CD14-positive monocyte (primary cell): Measurements from ENCODE around the gene ASH1L. TPM values are rescaled to one million over a fixed set of nuclear protein-coding genes. Genes with fewer than 3 reads are reported as not detected.
A peak's percentile ranks its signal among the peaks of the same experiment; 100 is the strongest.
"Not testable (repeated sequence)": the region's sequence is repeated elsewhere in the genome, so short reads cannot be mapped to it uniquely, and the experiment has no call there.

Experiments used
- DNase-seq, 3 donors: peaks; one replicate each; pipeline ENCODE4 v3.0.0-alpha.2; 2011 to 2022
- H2AFZ ChIP-seq: 2 replicates; pipeline ENCODE4 v1.6.0; 2012; ENCODE audit warnings: mild to moderate bottlenecking, low read depth, low read length, inconsistent platforms; ENCODE audit not compliant: insufficient read depth, poor library complexity, severe bottlenecking
- H3K27ac ChIP-seq, 2 donors: 1 replicate in 1 of 2; 2 replicates in 1 of 2; pipeline ENCODE4 v1.5.1; 2012 to 2013; ENCODE audit warnings: low read length in 2 of 2, control low read depth in 1 of 2, inconsistent platforms in 1 of 2, low read depth in 1 of 2, mild to moderate bottlenecking in 1 of 2
- H3K27me3 ChIP-seq, 2 donors: one replicate each; pipeline versions ENCODE4 v1.6.0 to v1.6.1; 2011 to 2013; ENCODE audit warnings: low read length in 2 of 2; ENCODE audit not compliant: control insufficient read depth in 2 of 2, insufficient read depth in 2 of 2
- H3K36me3 ChIP-seq, 2 donors: replicated peaks in 1 of 2; 1 replicate in 1 of 2; 2 replicates in 1 of 2; pipeline versions ENCODE4 v1.5.1 to v1.6.1; 2012 to 2013; ENCODE audit warnings: low read length in 2 of 2, control low read depth in 1 of 2, inconsistent platforms in 1 of 2, mild to moderate bottlenecking in 1 of 2; ENCODE audit not compliant: insufficient read depth in 2 of 2, control insufficient read depth in 1 of 2
- H3K4me1 ChIP-seq, 2 donors: 1 replicate in 1 of 2; 2 replicates in 1 of 2; pipeline versions ENCODE4 v1.5.1 to v1.6.1; 2012 to 2013; ENCODE audit warnings: low read length in 2 of 2, control low read depth in 1 of 2, inconsistent platforms in 1 of 2, mild to moderate bottlenecking in 1 of 2, moderate library complexity in 1 of 2; ENCODE audit not compliant: insufficient read depth in 2 of 2, control insufficient read depth in 1 of 2
- H3K4me2 ChIP-seq: replicated peaks from 2 replicates; pipeline ENCODE3; 2012; ENCODE audit warnings: low read length, moderate library complexity, mild to moderate bottlenecking; ENCODE audit not compliant: poor library complexity, severe bottlenecking; ENCODE audit errors: extremely low read depth
- H3K4me3 ChIP-seq, 3 experiments: fragments of 200-600 bp in 1 of 3; sonication (generic) in 1 of 3; replicated peaks in 1 of 3; 1 replicate in 2 of 3; 2 replicates in 1 of 3; pipeline ENCODE4 v1.5.1; 2011 to 2013; ENCODE audit warnings: low read length in 3 of 3, mild to moderate bottlenecking in 3 of 3, control low read depth in 2 of 3, low read depth in 2 of 3, inconsistent platforms in 1 of 3, moderate library complexity in 1 of 3
- H3K79me2 ChIP-seq: 2 replicates; pipeline ENCODE4 v1.6.0; 2012; ENCODE audit warnings: mild to moderate bottlenecking, control low read depth, inconsistent platforms, low read length, moderate library complexity; ENCODE audit not compliant: insufficient read depth
- H3K9ac ChIP-seq: 2 replicates; pipeline ENCODE4 v1.6.0; 2017; ENCODE audit warnings: low read length, mild to moderate bottlenecking; ENCODE audit not compliant: insufficient read depth, poor library complexity, severe bottlenecking
- H3K9me3 ChIP-seq, 2 donors: replicated peaks in 1 of 2; 1 replicate in 1 of 2; 2 replicates in 1 of 2; pipeline versions ENCODE4 v1.5.1 to v1.6.1; 2012 to 2013; ENCODE audit warnings: low read length in 2 of 2, control low read depth in 1 of 2; ENCODE audit not compliant: control insufficient read depth in 1 of 2, insufficient read depth in 1 of 2
- H4K20me1 ChIP-seq: 2 replicates; pipeline ENCODE4 v1.6.0; 2012; ENCODE audit warnings: mild to moderate bottlenecking, low read length, control low read depth, moderate library complexity; ENCODE audit not compliant: insufficient read depth
- H3K27ac Mint-ChIP-seq, 7 donors: one replicate each; pipeline ENCODE4 v1.8.0; 2020; ENCODE audit warnings: mild to moderate bottlenecking in 7 of 7, mixed read lengths in 7 of 7, moderate library complexity in 6 of 7, inconsistent platforms in 2 of 7
- H3K27me3 Mint-ChIP-seq, 3 donors: one replicate each; pipeline ENCODE4 v1.8.0; 2021 to 2022; ENCODE audit warnings: low read depth in 3 of 3, mild to moderate bottlenecking in 3 of 3, mixed read lengths in 3 of 3, moderate library complexity in 3 of 3, inconsistent platforms in 1 of 3
- H3K36me3 Mint-ChIP-seq, 2 donors: one replicate each; pipeline ENCODE4 v1.8.0; 2020; ENCODE audit warnings: mixed read lengths in 2 of 2, inconsistent platforms in 1 of 2, mild to moderate bottlenecking in 1 of 2
- H3K4me1 Mint-ChIP-seq: one replicate; pipeline ENCODE4 v1.8.0; 2020; ENCODE audit warnings: mild to moderate bottlenecking, mixed read lengths
- H3K4me3 Mint-ChIP-seq, 2 donors: one replicate each; pipeline ENCODE4 v1.8.0; 2020; ENCODE audit warnings: mild to moderate bottlenecking in 2 of 2, mixed read lengths in 2 of 2, moderate library complexity in 1 of 2
- H3K9me3 Mint-ChIP-seq, 7 donors: one replicate each; pipeline ENCODE4 v1.8.0; 2020 to 2022; ENCODE audit warnings: mixed read lengths in 7 of 7, mild to moderate bottlenecking in 6 of 7, moderate library complexity in 6 of 7, inconsistent platforms in 2 of 7
- WGBS: methylation state at CpG from one replicate; pipeline ENCODE4 v1.1.5; 2013; ENCODE audit warnings: missing lambda C conversion rate; ENCODE audit not compliant: insufficient coverage; 5-methylcytosine and 5-hydroxymethylcytosine counted together
- intact Hi-C, 2 donors: fragments of 100-400 bp; cut with micrococcal nuclease; formaldehyde crosslinking; loops; one replicate each; pipeline versions ENCODE4 v1.15.0 to v1.15.1; 2023
- polyA plus RNA-seq, 3 donors: library from polyadenylated mRNA; depleted of rRNA in 1 of 3; unstranded in 2 of 3; stranded (reverse) in 1 of 3; fragments of 300-500 nt in 2 of 3; fragments of >200 nt in 1 of 3; fragmentation: Illumina TruSeq in 2 of 3; gene quantifications; 1 replicate in 2 of 3; 2 replicates in 1 of 3; pipeline ENCODE4 v1.2.3, GENCODE V29; 2012 to 2021
- TF ChIP-seq, protein P1 (sequence below): fragments of 200-600 bp; IDR thresholded peaks from one replicate; pipeline ENCODE4 v1.8.0; 2022; ENCODE audit warnings: antibody characterized with exemption, mild to moderate bottlenecking

The ASH1L gene
- polyA plus RNA-seq, 3 donors: 2.7 to 21.5 (median 5.6) TPM

DNA sequence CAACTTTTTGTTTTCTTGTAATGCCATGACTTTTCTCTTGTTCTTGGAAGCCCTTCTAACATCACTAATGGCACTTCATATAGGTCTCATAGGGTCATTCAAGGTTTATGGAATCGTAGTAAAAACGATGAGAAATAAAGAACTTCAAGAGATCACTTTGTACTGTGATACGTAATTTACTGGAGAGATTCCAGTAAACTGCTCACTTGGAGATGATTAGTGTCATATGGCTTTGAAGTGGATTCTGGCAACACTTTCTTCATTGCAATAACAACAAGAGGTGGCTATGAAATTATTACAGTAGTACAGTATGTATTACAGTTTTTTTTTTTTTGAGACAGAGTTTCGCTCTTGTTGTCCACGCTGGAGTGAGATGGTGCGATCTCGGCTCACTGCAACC, 138.5 kb downstream of the ASH1L start:
- H3K9me3 Mint-ChIP-seq: no peaks in the 10 kb centered on the region
- Histone ChIP-seq H2AFZ (no peak overlapping the region), H3K4me3 (no peak overlapping the region), H4K20me1 (peaks cover 48% of the 10 kb centered on the region), H3K27me3 (no peaks in the 10 kb centered on the region), H3K4me2 (no peak overlapping the region), H3K27ac (no peak overlapping the region), H3K4me1 (no peaks in the 10 kb centered on the region), H3K36me3 (peaks cover 15 to 48% of the 10 kb centered on the region in 2 donors), H3K79me2 (peaks cover 11% of the 10 kb centered on the region), H3K9me3 (no peaks in the 10 kb centered on the region), H3K9ac (no peak overlapping the region)
- DNase-seq: no peak
- TF ChIP-seq, protein P1, sequence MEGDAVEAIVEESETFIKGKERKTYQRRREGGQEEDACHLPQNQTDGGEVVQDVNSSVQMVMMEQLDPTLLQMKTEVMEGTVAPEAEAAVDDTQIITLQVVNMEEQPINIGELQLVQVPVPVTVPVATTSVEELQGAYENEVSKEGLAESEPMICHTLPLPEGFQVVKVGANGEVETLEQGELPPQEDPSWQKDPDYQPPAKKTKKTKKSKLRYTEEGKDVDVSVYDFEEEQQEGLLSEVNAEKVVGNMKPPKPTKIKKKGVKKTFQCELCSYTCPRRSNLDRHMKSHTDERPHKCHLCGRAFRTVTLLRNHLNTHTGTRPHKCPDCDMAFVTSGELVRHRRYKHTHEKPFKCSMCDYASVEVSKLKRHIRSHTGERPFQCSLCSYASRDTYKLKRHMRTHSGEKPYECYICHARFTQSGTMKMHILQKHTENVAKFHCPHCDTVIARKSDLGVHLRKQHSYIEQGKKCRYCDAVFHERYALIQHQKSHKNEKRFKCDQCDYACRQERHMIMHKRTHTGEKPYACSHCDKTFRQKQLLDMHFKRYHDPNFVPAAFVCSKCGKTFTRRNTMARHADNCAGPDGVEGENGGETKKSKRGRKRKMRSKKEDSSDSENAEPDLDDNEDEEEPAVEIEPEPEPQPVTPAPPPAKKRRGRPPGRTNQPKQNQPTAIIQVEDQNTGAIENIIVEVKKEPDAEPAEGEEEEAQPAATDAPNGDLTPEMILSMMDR: no peak
- no peaks in the 10 kb centered on the region for H3K4me1 Mint-ChIP-seq
- peaks cover 12 to 42% of the 10 kb centered on the region in 2 donors for H3K36me3 Mint-ChIP-seq
- no peak overlapping the region for H3K4me3 Mint-ChIP-seq
- peak overlapping the region in 1 of 7 donors; percentile 57 for H3K27ac Mint-ChIP-seq
- WGBS: no CpG with 5 or more reads among the region's 7 CpGs
- no peaks in the 10 kb centered on the region for H3K27me3 Mint-ChIP-seq
- intact Hi-C loops: no loop called here

DNA sequence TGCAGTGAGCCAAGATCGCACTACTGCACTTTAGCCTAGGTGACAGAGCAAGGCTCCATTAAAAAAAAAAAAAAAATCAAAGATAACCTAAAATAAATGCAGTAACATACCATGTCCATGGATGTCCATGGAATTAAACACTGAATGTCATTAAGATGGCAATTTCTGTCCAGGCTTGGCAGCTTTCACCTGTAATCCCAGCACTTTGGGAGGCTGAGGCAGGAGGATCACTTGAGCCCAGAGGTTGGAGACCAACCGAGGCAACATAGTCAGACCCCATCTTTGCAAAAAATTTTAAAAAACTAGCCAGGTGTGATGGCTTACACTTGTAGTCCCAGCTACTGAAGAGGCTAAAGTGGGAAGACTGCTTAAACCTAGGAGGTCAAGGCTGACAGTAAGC, 141.8 kb downstream of the ASH1L start:
- no peak overlapping the region for H2AFZ ChIP-seq
- H3K27ac ChIP-seq: no peak overlapping the region
- intact Hi-C loops: no loop called here
- no peaks in the 10 kb centered on the region for H3K27me3 ChIP-seq
- no peak overlapping the region for H3K4me3 Mint-ChIP-seq
- H4K20me1 ChIP-seq: peaks cover 34% of the 10 kb centered on the region
- H3K4me1 ChIP-seq: no peaks in the 10 kb centered on the region
- DNase-seq: no peak
- H3K4me2 ChIP-seq: no peak overlapping the region
- H3K9ac ChIP-seq: no peak overlapping the region
- TF ChIP-seq, protein P1: no peak
- no peaks in the 10 kb centered on the region for H3K27me3 Mint-ChIP-seq
- peaks cover 7% of the 10 kb centered on the region for H3K79me2 ChIP-seq
- no peaks in the 10 kb centered on the region for H3K4me1 Mint-ChIP-seq
- H3K36me3 ChIP-seq: peaks cover 10 to 47% of the 10 kb centered on the region in 2 donors
- no peaks in the 10 kb centered on the region for H3K9me3 ChIP-seq
- H3K9me3 Mint-ChIP-seq: no peaks in the 10 kb centered on the region
- H3K4me3 ChIP-seq: no peak overlapping the region
- WGBS: 100% methylated on average over 1 of the region's 2 CpGs
- H3K36me3 Mint-ChIP-seq: peaks cover 22 to 61% of the 10 kb centered on the region in 2 donors
- H3K27ac Mint-ChIP-seq: peak overlapping the region in 1 of 7 donors; percentile 32

DNA sequence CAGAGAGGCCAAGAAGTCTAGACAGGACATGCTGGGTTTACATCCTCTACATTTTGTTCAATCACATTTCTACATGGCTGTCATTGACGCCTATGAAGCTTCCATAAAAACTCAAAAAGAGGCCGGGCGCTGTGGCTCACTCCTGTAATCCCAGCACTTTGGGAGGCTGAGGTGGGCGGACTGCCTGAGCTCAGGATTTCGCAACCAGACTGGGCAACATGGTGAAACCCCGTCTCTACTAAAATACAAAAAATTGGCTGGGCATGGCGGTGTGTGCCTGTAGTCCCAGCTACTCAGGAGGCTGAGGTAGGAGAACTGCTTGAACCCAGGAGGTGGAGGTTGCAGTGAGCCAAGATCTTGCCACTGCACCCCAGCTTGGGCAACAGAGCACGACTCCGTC, 150.8 kb downstream of the ASH1L start:
- H3K4me1 ChIP-seq, H3K4me2 ChIP-seq, H3K27me3 ChIP-seq, H3K4me3 ChIP-seq, H3K4me3 Mint-ChIP-seq, H3K79me2 ChIP-seq, H3K27ac ChIP-seq, H3K9me3 ChIP-seq, H3K9me3 Mint-ChIP-seq, H2AFZ ChIP-seq, H3K4me1 Mint-ChIP-seq, intact Hi-C loops, H3K9ac ChIP-seq, H3K27me3 Mint-ChIP-seq, DNase-seq: not testable (repeated sequence)
- peaks cover 24% of the 10 kb centered on the region for H4K20me1 ChIP-seq
- Mint-ChIP-seq H3K27ac (peak overlapping the region in 3 of 7 donors; percentile 21 to 80 (median 45)), H3K36me3 (peaks cover 37 to 67% of the 10 kb centered on the region in 2 donors)
- 100% methylated on average over 2 of the region's 9 CpGs for WGBS
- peaks cover 36 to 79% of the 10 kb centered on the region in 2 donors for H3K36me3 ChIP-seq
